Measurements from ENCODE around the gene TRIM69. TPM values are rescaled to one million over a fixed set of nuclear protein-coding genes. Genes with fewer than 3 reads are reported as not detected.

TRIM69 gene
- polyA plus RNA-seq, 4 donors: 21.3 to 28.8 (median 24.5) TPM

GRCh38 chr15:44796508-44796907 lies 60.2 kb downstream of the TRIM69 start:
- DNase-seq (ENCODE audit: low read depth in 4 of 4, low spot score in 3 of 4): no peak

GRCh38 chr15:44798826-44799225 lies 62.5 kb downstream of the TRIM69 start:
- no peak for DNase-seq (ENCODE audit: low read depth in 4 of 4, low spot score in 3 of 4)

- DNase-seq (ENCODE audit: low read depth in 4 of 4, low spot score in 3 of 4): no peak
Observed at GRCh38 chr15:44801364-44801763, 65.0 kb downstream of the TRIM69 start.

GRCh38 chr15:44801797-44802196 lies 65.5 kb downstream of the TRIM69 start:
- DNase-seq (ENCODE audit: low read depth in 4 of 4, low spot score in 3 of 4): no peak

DNA sequence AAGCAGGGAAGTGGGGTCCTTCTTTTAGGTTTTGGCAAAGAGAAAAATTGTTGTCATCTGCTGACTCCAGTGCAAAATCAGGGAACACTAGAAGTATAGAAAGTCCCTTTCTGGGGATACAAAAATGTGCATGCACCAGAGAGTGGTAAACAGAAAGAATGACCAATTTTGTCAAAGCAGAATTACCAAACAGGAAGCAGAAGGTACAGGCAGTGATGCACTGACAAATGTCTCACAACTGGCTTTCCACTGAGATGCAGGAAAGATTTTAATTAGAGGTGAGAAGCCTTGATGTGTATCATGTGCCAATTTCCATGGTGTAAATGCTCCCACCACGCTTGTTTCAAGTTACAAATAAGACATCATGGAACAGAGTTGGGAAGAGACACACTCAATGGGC lies 66.0 kb downstream of the TRIM69 start:
- DNase-seq (ENCODE audit: low read depth in 4 of 4, low spot score in 3 of 4): no peak

DNA sequence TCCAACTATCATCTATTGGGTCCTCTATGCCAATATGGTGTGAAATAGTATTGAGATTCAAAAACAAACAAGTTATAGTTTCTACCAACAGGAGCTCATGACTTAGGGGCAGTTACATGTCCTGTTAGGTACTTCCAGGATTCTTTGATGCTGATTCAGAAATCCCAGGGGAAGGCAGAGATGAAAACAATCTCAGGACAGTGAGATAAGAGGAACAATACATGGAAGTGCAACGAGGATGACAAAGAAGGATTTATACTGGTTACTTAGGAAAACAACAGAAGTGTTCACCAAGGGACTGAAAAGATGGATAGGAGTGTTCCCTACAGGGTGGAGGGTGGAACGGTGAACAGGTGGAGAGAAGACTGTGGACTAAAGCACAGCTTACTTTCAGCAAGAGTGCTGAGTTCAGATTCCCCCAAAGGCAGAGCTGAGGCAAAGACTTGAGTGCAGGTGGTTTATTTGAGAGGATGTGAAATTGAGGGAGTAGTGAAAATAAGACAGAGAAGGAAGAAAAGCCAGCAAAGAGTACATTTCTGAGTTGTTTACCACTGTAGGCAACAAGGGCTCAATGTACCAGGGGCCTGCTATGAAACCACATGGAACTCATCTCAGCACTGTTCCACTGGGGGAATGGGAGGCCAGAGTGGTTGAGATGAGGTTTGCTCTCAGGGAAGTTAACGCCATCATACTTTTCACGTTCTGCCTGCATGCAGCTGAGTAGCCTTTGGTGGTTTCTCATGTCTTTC lies 68.1 kb downstream of the TRIM69 start:
- no peak for DNase-seq (ENCODE audit: low read depth in 4 of 4, low spot score in 3 of 4)

- no peak for DNase-seq (ENCODE audit: low read depth in 4 of 4, low spot score in 3 of 4)
Observed at GRCh38 chr15:44808557-44808956, 72.2 kb downstream of the TRIM69 start.

DNA sequence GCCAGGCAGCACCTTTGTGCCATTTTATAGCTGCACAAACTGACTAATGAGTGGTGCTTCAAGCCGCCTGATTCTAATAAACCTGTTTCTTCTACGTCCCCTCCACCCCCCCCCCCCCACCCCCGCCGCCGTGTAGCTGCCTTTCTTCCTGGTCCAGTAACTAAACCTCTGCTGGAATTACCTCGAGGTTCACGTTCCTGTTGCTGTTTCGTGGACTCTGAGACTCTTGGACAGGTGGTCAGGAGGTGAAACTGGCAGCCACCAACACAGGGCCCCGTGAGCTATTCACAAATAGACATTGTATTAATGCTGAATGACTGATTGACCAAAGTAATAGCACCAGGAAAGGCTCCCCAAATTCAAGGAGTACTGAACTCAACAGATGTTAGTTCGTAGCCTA lies 73.9 kb downstream of the TRIM69 start:
- DNase-seq (ENCODE audit: low read depth in 4 of 4, low spot score in 3 of 4): no peak

- no peak for DNase-seq (ENCODE audit: low read depth in 4 of 4, low spot score in 3 of 4)
Observed at GRCh38 chr15:44811337-44811736, 75.0 kb downstream of the TRIM69 start.

- DNase-seq (ENCODE audit: low read depth in 4 of 4, low spot score in 3 of 4): no peak
Observed at GRCh38 chr15:44812029-44812517, 75.7 kb downstream of the TRIM69 start.

DNA sequence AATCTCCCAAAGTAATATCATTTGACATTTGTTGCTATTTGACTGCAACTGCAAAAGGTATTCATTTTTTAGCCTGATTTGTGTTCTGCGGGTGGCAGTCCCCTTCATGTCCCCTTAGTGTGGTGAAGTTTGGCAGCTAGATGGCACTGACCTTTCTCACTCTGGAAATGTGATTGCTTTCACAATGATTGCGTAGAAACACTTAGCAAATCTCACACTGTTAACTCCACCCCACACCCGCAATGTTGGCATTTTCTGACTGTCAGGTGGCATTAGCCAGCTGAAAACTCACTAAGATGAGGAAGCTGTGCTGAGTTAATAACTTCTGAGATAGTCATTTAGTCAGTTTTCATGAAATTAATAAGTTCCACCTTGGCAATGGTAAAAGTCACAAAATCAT lies 76.9 kb downstream of the TRIM69 start:
- no peak for DNase-seq (ENCODE audit: low read depth in 4 of 4, low spot score in 3 of 4)

Other genes starting within 250 kb of the TRIM69 start
- 100 to 1,000 TPM in 3 of 4 donors, 10 to 100 TPM in 1; 96.2 to 120 (median 109) TPM for gene EIF3J, start 199.4 kb upstream of the TRIM69 start, polyA plus RNA-seq (ENCODE audit: insufficient read length in 4 of 4)
- gene SPG11, start 72.9 kb upstream of the TRIM69 start, polyA plus RNA-seq (ENCODE audit: insufficient read length in 4 of 4): 10 to 100 TPM; 63.1 to 75.6 (median 71.6) TPM
- 1 to 10 TPM in 1 of 4 donors, under 1 TPM in 3; 0.76 to 1.2 (median 0.82) TPM for gene PATL2, start 25.2 kb upstream of the TRIM69 start, polyA plus RNA-seq (ENCODE audit: insufficient read length in 4 of 4)
- 1,000 to 10,000 TPM in 1 of 4 donors, 100 to 1,000 TPM in 3; 828 to 1,084 (median 934) TPM for gene B2M, start 25.0 kb upstream of the TRIM69 start, polyA plus RNA-seq (ENCODE audit: insufficient read length in 4 of 4)
- gene TERB2, start 220.2 kb downstream of the TRIM69 start, polyA plus RNA-seq (ENCODE audit: insufficient read length in 4 of 4): not detected